CD4-positive, alpha-beta T cell treated with Interferon alpha-2 for 1 hour (primary cell): ENCODE measurements around the gene ROR1.
"Not testable (repeated sequence)": the region's sequence is repeated elsewhere in the genome, so short reads cannot be mapped to it uniquely, and the experiment has no call there.

ENCODE experiments used
- DNase-seq, 2 donors: peaks; one replicate each; pipeline ENCODE4 v3.0.0-alpha.2; 2020 to 2022

Gene ROR1

DNA sequence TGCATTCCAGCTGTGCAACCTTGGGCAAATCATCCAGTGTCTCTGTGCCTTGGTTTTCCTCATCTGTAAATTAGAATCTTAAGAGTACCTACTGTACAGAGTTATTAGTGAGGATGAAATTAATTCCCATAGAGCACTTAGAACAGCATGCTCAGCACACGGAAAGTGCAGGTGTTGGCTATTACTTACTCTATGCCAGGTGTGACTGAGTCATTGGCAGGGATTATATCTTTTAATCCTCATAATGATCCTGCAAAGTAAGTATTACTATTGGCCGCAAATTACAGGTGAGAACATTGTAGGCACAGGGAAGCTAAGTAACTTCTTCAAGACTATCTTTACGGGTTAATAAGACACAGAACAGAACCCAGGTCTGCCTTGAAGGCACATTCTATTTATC, 423.3 kb downstream of the ROR1 start:
- no peak for DNase-seq

DNA sequence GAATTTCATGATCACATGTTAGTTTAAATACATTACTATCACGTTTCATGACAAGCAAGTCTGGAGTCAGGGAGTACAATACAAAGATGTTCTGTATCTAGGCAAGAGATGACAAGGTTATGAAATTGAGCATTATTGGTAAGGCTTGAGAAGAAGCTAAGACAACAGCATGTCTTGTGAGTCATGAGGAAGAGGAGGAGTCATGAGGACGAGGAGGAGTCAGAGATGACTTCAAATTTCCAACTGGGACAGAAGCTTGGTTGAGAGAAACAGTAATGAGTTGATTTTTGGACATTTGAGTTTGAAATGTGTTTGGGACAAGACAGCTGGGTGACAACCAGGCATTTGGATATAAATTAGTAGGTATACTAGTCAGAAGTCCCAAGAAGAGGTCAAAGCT, 425.3 kb downstream of the ROR1 start:
- DNase-seq = no peak

DNA sequence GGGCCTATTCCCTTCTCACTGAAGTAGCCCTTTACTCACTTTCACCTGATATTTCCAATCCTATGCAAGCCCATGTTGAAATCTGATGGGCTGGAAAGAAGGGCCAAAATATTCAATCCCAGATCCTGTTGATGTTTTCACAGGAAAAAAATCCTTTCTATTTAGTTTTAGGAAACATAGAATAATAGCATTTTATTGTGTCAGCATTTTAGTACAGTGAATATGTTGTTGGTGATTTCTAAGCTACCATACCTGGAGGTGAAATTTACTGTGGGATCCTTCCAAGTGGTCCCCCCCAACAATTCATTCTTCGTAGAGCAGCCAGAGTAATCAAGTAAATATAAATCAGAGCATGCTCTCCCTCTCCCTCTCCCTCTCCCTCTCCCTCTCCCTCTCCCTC, 426.2 kb downstream of the ROR1 start:
- DNase-seq = no peak

DNA sequence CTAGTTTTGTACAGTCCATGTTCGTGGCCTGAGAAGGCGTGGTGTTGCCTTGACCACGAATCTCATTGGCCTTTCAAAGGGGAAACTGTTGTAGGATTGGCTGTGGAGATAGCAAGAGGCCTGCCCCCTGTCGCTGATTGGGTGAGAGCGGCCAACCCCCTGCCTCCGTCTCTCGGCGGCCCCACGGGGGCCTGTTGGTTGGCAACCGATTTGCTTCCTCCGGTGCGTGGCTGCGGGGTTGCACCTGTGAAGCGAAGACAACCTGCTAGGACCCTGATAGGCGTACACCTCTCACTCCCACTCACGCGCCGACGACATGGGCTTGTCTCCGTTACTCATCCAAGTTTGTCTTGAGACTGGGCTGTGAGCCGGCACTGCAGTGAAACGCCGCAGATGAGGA, 429.6 kb downstream of the ROR1 start, which contains the start of gene UBE2U:
Gene UBE2U, plus strand, starts transcription at position 204 of the 400 bp plus-strand sequence. CDS start 428 bp downstream, outside the sequence.
- no peak for DNase-seq

DNA sequence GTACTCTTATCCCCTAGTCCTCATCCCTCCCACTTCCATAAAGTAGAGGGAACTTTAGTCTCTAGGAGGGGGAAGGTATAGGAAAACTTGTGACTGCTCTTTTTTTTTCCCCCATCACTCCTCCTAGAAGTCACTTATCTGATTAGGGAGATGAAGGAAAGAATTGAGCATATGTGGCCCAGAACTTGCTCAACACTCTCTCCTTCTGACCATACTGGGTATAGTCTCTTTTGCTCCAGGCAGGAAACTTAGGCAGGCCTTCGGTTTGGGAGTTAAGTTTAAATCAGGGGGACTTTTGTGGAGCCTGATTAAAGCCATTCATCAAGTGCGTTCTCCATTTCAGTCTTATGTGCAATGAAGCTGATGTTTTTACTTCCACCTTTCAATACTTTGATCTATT, 435.4 kb downstream of the ROR1 start:
- DNase-seq = no peak

DNA sequence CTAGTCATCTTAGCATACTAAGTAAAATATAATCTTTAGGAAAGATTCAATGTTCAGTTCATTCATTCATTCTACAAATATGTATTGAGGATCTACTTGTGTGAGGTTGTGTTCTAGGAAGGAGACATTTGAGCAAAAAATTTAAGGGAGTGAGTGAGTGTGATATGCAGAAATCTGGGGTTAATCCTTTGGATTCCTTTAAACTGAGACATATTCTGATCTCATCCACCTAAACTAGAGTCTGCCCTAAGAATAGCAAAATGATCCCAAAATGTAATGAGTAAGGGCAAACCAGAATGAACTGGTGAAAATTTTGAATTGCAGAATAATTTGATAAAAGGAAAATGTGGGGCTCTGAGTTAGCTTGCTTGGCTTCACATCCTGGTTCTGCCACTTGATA, 438.2 kb downstream of the ROR1 start:
- no peak for DNase-seq

DNA sequence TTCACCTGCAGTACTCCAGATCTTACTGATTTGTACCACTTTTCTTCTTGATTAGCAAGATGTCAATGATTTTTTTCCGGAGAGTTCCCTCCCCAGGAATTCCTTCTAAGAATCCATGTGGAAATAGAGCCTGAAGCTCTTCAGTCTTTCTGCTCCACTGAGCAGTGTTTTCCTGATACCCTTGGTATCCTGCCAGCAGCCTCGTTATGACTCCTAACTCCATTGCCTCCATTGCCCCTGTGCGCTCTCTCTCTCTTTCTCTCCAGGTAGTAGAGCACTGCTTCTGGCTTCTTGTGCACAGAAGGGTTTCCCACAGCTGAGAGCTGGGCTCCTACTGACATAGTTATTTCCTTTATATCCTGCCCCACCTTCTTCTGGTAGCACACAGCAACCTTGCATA, 441.8 kb downstream of the ROR1 start:
- no peak for DNase-seq

DNA sequence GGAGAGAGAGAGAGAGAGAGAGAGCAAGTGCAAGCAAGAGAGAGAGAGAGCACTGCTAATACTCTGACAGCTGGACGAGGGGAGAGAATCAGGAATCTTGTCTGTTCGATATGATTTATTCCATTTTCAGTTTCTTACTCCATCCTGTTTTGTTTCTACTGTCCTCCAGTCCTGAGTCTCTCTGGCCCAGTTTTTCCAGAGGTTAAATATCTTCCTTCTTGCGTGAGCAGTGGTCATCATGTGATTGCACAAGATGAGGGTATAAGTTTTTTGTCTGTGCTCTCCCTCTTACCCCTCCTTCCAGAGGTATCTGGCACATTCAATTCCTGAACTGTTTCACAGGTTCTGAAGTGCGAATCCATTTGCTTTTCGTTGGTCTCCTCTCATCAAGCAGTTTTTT, 446.4 kb downstream of the ROR1 start:
- no peak for DNase-seq

DNA sequence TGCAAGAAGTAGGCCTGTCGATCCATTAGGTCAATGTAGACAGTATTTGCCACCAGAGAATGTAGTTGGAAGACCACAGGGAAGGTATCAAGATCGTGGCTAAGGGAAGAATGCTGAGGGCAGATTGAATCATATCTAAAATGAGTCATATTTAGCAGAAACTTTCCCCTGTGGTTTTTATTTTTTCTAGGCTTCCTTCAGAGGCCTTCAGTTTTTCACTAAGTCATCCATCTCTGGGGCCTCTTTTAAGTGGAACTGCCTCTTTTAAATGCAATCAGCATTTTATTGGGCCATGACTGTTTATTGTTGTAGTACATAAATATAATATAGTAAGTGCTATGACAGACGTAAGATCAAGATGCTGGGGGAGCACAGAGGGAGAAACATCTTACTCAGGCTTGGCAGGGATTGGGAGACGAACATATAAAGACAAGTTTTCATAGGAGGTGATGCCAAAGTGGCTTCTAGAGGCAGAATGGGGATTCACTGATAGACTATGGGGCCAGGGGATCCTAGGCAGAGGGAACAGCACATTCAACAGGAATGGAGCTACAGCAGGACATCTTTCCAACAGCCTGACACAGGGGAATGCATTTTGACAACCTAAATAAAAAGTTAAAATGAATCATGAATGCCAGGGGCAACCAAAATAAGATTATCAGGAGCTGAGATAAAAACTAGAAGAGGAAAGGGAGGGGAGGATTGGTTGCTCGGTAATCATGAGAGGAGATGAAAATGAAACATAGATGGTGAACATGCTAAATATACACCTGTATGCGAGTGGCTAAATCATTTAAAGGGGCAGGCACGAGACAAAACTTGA, 449.7 kb downstream of the ROR1 start:
- DNase-seq = no peak

DNA sequence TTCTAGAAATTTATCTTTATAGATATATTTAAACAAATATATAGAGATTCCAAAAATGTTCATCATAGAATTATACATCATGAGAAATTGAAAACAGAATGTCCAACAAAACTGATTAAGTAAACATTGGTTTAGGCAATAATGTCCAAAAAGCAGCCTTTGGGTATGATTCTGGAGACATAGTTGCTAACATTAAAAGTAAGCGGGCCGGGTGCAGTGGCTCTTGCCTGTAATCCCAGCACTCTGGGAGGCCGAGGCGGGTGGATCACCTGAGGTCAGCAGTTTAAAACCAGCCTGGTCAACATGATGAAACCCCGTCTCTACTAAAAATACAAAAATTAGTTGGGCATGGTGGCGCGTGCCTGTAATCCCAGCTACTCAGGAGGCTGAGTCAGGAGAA, 450.4 kb downstream of the ROR1 start:
- DNase-seq = not testable (repeated sequence)

DNA sequence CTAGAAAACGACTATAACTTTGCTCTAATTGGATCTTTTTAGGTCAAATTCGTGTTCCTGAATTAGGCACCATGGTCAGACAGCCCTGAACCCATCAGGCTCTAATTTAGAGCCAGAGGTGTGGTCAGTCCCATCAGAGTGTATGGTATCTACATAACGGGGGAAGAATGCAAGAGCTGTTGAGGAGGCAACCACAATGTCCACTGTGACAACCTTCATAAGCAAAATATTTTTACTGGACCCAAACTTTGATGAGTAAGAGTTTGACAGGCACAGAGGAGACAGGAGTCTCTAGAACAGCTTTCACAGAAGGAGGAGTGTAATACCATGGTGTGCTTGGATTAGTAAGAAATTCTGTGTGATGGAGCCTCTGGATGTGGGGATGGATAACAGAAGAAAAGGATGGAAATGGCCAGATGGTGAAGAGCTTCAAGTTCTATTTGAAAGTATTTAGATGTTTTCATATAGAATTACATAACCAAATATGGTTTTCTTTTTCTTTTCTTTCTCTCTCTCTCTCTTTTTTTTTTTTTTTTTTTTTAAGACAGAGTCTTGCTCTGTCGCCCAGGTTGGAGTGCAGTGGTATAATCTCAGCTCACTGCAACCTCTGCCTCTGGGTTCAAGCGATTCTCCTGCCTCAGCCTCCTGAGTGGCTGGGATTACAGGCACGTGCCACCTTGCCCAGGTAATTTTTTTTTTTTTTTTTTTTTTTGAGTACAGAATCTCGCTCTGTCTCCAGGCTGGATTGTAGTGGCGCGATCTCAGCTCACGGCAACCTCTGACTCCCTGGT, 454.5 kb downstream of the ROR1 start:
- DNase-seq = no peak

DNA sequence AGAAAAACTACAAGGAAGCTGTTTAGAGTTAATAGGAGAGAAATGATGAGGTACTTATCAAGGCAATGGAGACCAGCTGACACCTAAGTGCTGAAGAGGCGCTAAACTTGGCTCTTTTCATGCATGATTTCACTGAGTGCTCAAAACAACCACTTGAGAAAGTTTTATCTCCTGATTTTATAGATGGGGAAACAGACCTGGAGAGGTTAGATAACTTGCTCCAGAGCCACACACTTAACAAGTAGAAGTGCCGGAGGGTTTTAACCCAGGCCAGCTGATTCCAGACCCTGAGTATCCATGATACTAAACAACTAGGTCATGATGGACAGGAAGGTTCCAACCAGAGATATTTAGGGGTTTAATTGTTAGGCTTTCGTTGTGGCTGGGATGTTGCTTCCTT, 455.5 kb downstream of the ROR1 start:
- DNase-seq = no peak
